HFFc6 (cell line): ENCODE measurements around the gene GPR3. TPM values are rescaled to one million over a fixed set of nuclear protein-coding genes. Genes with fewer than 3 reads are reported as not detected.
A peak's percentile ranks its signal among the peaks of the same experiment; 100 is the strongest.

ENCODE experiments used
- DNase-seq: peaks from one replicate; pipeline ENCODE4 v3.0.0-alpha.2; 2018
- H3K27ac Mint-ChIP-seq: 2 replicates; pipeline ENCODE4 v1.8.0; 2020; ENCODE audit warnings: mild to moderate bottlenecking, mixed read lengths
- H3K27me3 Mint-ChIP-seq: 2 replicates; pipeline ENCODE4 v1.8.0; 2021; ENCODE audit warnings: mild to moderate bottlenecking, moderate library complexity, mixed read lengths; ENCODE audit not compliant: insufficient read depth
- H3K36me3 Mint-ChIP-seq: 2 replicates; pipeline ENCODE4 v1.8.0; 2021; ENCODE audit warnings: low read depth, mixed read lengths
- H3K4me1 Mint-ChIP-seq: 2 replicates; pipeline ENCODE4 v1.8.0; 2020; ENCODE audit warnings: low read depth, mixed read lengths
- H3K4me3 Mint-ChIP-seq: 2 replicates; pipeline ENCODE4 v1.8.0; 2020; ENCODE audit warnings: mild to moderate bottlenecking, moderate library complexity, mixed read lengths
- H3K9me3 Mint-ChIP-seq: 2 replicates; pipeline ENCODE4 v1.8.0; 2020; ENCODE audit warnings: mild to moderate bottlenecking, mixed read lengths
- CTCF ChIP-seq: fragments of 200-600 bp; sonication (generic); IDR thresholded peaks from 2 replicates; pipeline ENCODE4 v1.5.0; 2021; ENCODE audit warnings: antibody characterized with exemption, mild to moderate bottlenecking
- long read RNA-seq: library from polyadenylated mRNA; unstranded; transcript quantifications from one replicate; pipeline ENCODE4 v2.0.0, GENCODE V29; 2019
- total RNA-seq, 6 experiments: library from RNA; stranded (reverse); fragmentation: NEBNext Ultra II Directional; extraction: Animal tissue kit (Norgen Biotek cat#: 25700); gene quantifications; 2 replicates in 1 of 6; 3 replicates in 5 of 6; pipeline ENCODE4 v1.2.3, GENCODE V29; 2021

The GPR3 gene
- 1 to 10 TPM; 2.3 to 3.3 (median 2.9) TPM for total RNA-seq
- long read RNA-seq, partial matches to known transcripts: 0 of 1 reads
- long read RNA-seq, other reads (novel, unspliced or antisense): 0 of 1 reads

GRCh38 chr1:27392096-27392777 lies at the start of gene GPR3:
TSS of gene GPR3 (plus strand) at chr1:27392622. CDS start at chr1:27393799, 1,177 bp downstream.
- peak within 1 kb of the TSS; percentile 93 for H3K4me3 Mint-ChIP-seq
- peak; percentile 70; the same call in 1 of the 2 replicates for TF ChIP-seq CTCF
- H3K9me3 Mint-ChIP-seq: no peaks in the 10 kb centered on the region
- H3K27me3 Mint-ChIP-seq: no peaks in the 10 kb centered on the region; the same call in 1 of the 2 replicates
- peak within 1 kb of the TSS; percentile 93 for H3K27ac Mint-ChIP-seq
- H3K4me1 Mint-ChIP-seq: peaks cover 36% of the 10 kb centered on the region
- DNase-seq: peak; percentile 87
- no peaks in the 10 kb centered on the region for H3K36me3 Mint-ChIP-seq

GRCh38 chr1:27342778-27343638 lies 49.4 kb upstream of the GPR3 start:
- no peak overlapping the region for H3K4me3 Mint-ChIP-seq
- H3K27me3 Mint-ChIP-seq: peaks cover 8% of the 10 kb centered on the region
- no peak overlapping the region for H3K27ac Mint-ChIP-seq
- DNase-seq: no peak
- no peaks in the 10 kb centered on the region for H3K9me3 Mint-ChIP-seq
- peaks cover 28% of the 10 kb centered on the region for H3K4me1 Mint-ChIP-seq
- TF ChIP-seq CTCF: no peak
- H3K36me3 Mint-ChIP-seq: no peaks in the 10 kb centered on the region

- H3K4me3 Mint-ChIP-seq: no peak overlapping the region
- no peaks in the 10 kb centered on the region for H3K9me3 Mint-ChIP-seq
- peaks cover 28% of the 10 kb centered on the region for H3K4me1 Mint-ChIP-seq
- TF ChIP-seq CTCF: no peak
- no peak for DNase-seq
- H3K27ac Mint-ChIP-seq: no peak overlapping the region
- H3K36me3 Mint-ChIP-seq: no peaks in the 10 kb centered on the region
- H3K27me3 Mint-ChIP-seq: peaks cover 8% of the 10 kb centered on the region
These were observed 48.8 kb upstream of the GPR3 start for GRCh38 chr1:27343639-27344025.

- H3K36me3 Mint-ChIP-seq: no peaks in the 10 kb centered on the region
- H3K4me1 Mint-ChIP-seq: peaks cover 24% of the 10 kb centered on the region
- TF ChIP-seq CTCF: no peak
- H3K4me3 Mint-ChIP-seq: no peak overlapping the region
- H3K9me3 Mint-ChIP-seq: no peaks in the 10 kb centered on the region
- no peak for DNase-seq
- no peak overlapping the region for H3K27ac Mint-ChIP-seq
- peaks cover 8% of the 10 kb centered on the region for H3K27me3 Mint-ChIP-seq
These were observed 47.1 kb upstream of the GPR3 start for GRCh38 chr1:27345272-27345671.

GRCh38 chr1:27346357-27346756 lies 46.1 kb upstream of the GPR3 start:
- H3K4me1 Mint-ChIP-seq: peaks cover 15% of the 10 kb centered on the region
- TF ChIP-seq CTCF: no peak
- H3K27me3 Mint-ChIP-seq: peaks cover 7% of the 10 kb centered on the region
- DNase-seq: no peak
- H3K36me3 Mint-ChIP-seq: no peaks in the 10 kb centered on the region
- H3K27ac Mint-ChIP-seq: no peak overlapping the region
- no peaks in the 10 kb centered on the region for H3K9me3 Mint-ChIP-seq
- H3K4me3 Mint-ChIP-seq: no peak overlapping the region
